Peyer's patch (tissue), 4 donors: ENCODE results near the gene ZNF664. TPM values are rescaled to one million over a fixed set of nuclear protein-coding genes. Genes with fewer than 3 reads are reported as not detected.
"Not testable (repeated sequence)": the region's sequence is repeated elsewhere in the genome, so short reads cannot be mapped to it uniquely, and the experiment has no call there.

Experiments
- DNase-seq, 3 donors: peaks; one replicate each; pipeline ENCODE4 v3.0.0-alpha.2; 2017 to 2019
- H3K27ac ChIP-seq, 4 donors: fragments of 200-600 bp; sonication (generic); one replicate each; pipeline ENCODE4 v1.5.1; 2016 to 2019
- H3K27me3 ChIP-seq, 2 donors: fragments of 200-600 bp; sonication (generic); one replicate each; pipeline ENCODE4 v1.5.1; 2019
- H3K36me3 ChIP-seq, 3 donors: fragments of 200-600 bp; sonication (generic); one replicate each; pipeline ENCODE4 v1.5.1; 2016 to 2019
- H3K4me1 ChIP-seq, 4 donors: fragments of 200-600 bp; sonication (generic); one replicate each; pipeline ENCODE4 v1.5.1; 2016 to 2019
- H3K4me3 ChIP-seq, 4 donors: fragments of 200-600 bp; sonication (generic); 1 replicate in 3 of 4; 2 replicates in 1 of 4; pipeline ENCODE4 v1.5.1; 2016 to 2019; ENCODE audit warnings: mild to moderate bottlenecking in 1 of 4
- H3K9me3 ChIP-seq, 4 donors: fragments of 200-600 bp; sonication (generic); one replicate each; pipeline ENCODE4 v1.5.1; 2016 to 2019; ENCODE audit warnings: mild to moderate bottlenecking in 1 of 4
- CTCF ChIP-seq, 6 experiments: fragments of 450-650 bp in 4 of 6; fragments of 200-600 bp in 2 of 6; sonication (generic) in 1 of 6; IDR thresholded peaks; one replicate each; pipeline ENCODE4 v1.5.1; 2017 to 2019; ENCODE audit warnings: antibody characterized with exemption in 6 of 6, mild to moderate bottlenecking in 3 of 6, moderate library complexity in 1 of 6
- POLR2A ChIP-seq, 2 donors: fragments of 450-650 bp; IDR thresholded peaks; one replicate each; pipeline ENCODE4 v1.5.1; 2017; ENCODE audit warnings: antibody characterized with exemption in 2 of 2, mild to moderate bottlenecking in 2 of 2, moderate library complexity in 2 of 2
- total RNA-seq, 4 donors: library from RNA; depleted of rRNA; stranded (reverse); fragments of >200 nt; gene quantifications; one replicate each; pipeline ENCODE4 v1.1.0, GENCODE V29; 2016

Gene ZNF664
- total RNA-seq, 4 donors from 2014 or later: 75.9 to 160 (median 114) TPM

- peaks cover 0 to 3% (median 0%) of the 10 kb centered on the region in 4 donors for H3K9me3 ChIP-seq
- no peak overlapping the region for H3K27ac ChIP-seq
- no peak overlapping the region for H3K4me3 ChIP-seq
- no peak for TF ChIP-seq POLR2A (IDR thresholded peaks at IDR 0.05)
- no peak for TF ChIP-seq CTCF (IDR thresholded peaks at IDR 0.05)
- peaks cover 0 to 45% (median 0%) of the 10 kb centered on the region in 3 donors for H3K36me3 ChIP-seq
- H3K27me3 ChIP-seq: no peaks in the 10 kb centered on the region
- DNase-seq: peak in 1 of 3 donors; percentile 34
- no peaks in the 10 kb centered on the region for H3K4me1 ChIP-seq
Measured at GRCh38 chr12:123942911-123943648, 29.9 kb upstream of the ZNF664 start.

GRCh38 chr12:123943816-123944215, 29.2 kb upstream of the ZNF664 start:
- H3K4me1 ChIP-seq: no peaks in the 10 kb centered on the region
- H3K4me3 ChIP-seq: no peak overlapping the region
- DNase-seq: no peak
- peaks cover 0 to 45% (median 0%) of the 10 kb centered on the region in 3 donors for H3K36me3 ChIP-seq
- no peaks in the 10 kb centered on the region for H3K27me3 ChIP-seq
- H3K27ac ChIP-seq: no peak overlapping the region
- peaks cover 0 to 3% (median 0%) of the 10 kb centered on the region in 4 donors for H3K9me3 ChIP-seq
- TF ChIP-seq CTCF (IDR thresholded peaks at IDR 0.05): no peak
- TF ChIP-seq POLR2A (IDR thresholded peaks at IDR 0.05): no peak

GRCh38 chr12:123944696-123945095, 28.3 kb upstream of the ZNF664 start:
- no peak for DNase-seq
- H3K4me1 ChIP-seq: peaks cover 0 to 1% (median 0%) of the 10 kb centered on the region in 4 donors
- peaks cover 0 to 3% (median 0%) of the 10 kb centered on the region in 4 donors for H3K9me3 ChIP-seq
- H3K27ac ChIP-seq: no peak overlapping the region
- H3K36me3 ChIP-seq: peaks cover 0 to 45% (median 0%) of the 10 kb centered on the region in 3 donors
- no peak for TF ChIP-seq POLR2A (IDR thresholded peaks at IDR 0.05)
- no peak for TF ChIP-seq CTCF (IDR thresholded peaks at IDR 0.05)
- no peaks in the 10 kb centered on the region for H3K27me3 ChIP-seq
- no peak overlapping the region for H3K4me3 ChIP-seq

GRCh38 chr12:123945287-123946151, 27.5 kb upstream of the ZNF664 start:
- Histone ChIP-seq H3K36me3 (peaks cover 0 to 43% (median 0%) of the 10 kb centered on the region in 3 donors), H3K4me3 (no peak overlapping the region), H3K4me1 (peaks cover 0 to 9% (median 0%) of the 10 kb centered on the region in 4 donors), H3K9me3 (peaks cover 0 to 3% (median 0%) of the 10 kb centered on the region in 4 donors), H3K27ac (no peak overlapping the region), H3K27me3 (no peaks in the 10 kb centered on the region)
- TF ChIP-seq POLR2A (IDR thresholded peaks at IDR 0.05): no peak
- TF ChIP-seq CTCF (IDR thresholded peaks at IDR 0.05): no peak
- peak in 1 of 3 donors; percentile 17 for DNase-seq

- no peak overlapping the region for H3K27ac ChIP-seq
- no peak overlapping the region for H3K4me3 ChIP-seq
- TF ChIP-seq POLR2A (IDR thresholded peaks at IDR 0.05) (no peak), CTCF (IDR thresholded peaks at IDR 0.05) (no peak)
- H3K36me3 ChIP-seq: peaks cover 0 to 37% (median 0%) of the 10 kb centered on the region in 3 donors
- peaks cover 0 to 3% (median 0%) of the 10 kb centered on the region in 4 donors for H3K9me3 ChIP-seq
- H3K4me1 ChIP-seq: peaks cover 0 to 9% (median 0%) of the 10 kb centered on the region in 4 donors
- no peaks in the 10 kb centered on the region for H3K27me3 ChIP-seq
- peak in 1 of 3 donors; percentile 28 for DNase-seq
Measured at GRCh38 chr12:123946152-123946515, 26.9 kb upstream of the ZNF664 start.

GRCh38 chr12:123946516-123947505, 26.2 kb upstream of the ZNF664 start:
- H3K4me1 ChIP-seq, H3K9me3 ChIP-seq, H3K4me3 ChIP-seq, H3K27ac ChIP-seq, H3K27me3 ChIP-seq, DNase-seq: not testable (repeated sequence)
- peaks cover 0 to 30% (median 0%) of the 10 kb centered on the region in 3 donors for H3K36me3 ChIP-seq

GRCh38 chr12:123947531-123947930, 25.5 kb upstream of the ZNF664 start:
- not testable (repeated sequence) for H3K4me3 ChIP-seq, H3K27me3 ChIP-seq, H3K27ac ChIP-seq, DNase-seq, H3K9me3 ChIP-seq, H3K4me1 ChIP-seq
- H3K36me3 ChIP-seq: peaks cover 0 to 23% (median 0%) of the 10 kb centered on the region in 3 donors
